IMR-90 (cell line): ENCODE measurements around the gene KRTCAP2. TPM values are rescaled to one million over a fixed set of nuclear protein-coding genes. Genes with fewer than 3 reads are reported as not detected.

Experiments used
- ATAC-seq: fragments of 200-7000 bp; cut with Tn5 transposase; 2 replicates; pipeline ENCODE4 v1.9.1; 2020; ENCODE audit warnings: low read depth, mild to moderate bottlenecking, moderate library complexity
- BruUV-seq: library from RNA; stranded (reverse); fragments of 400-500 nt; replicated peaks from 2 replicates; lab custom pipeline; 2021; lab: Mats Ljungman, UMichigan
- CTCF ChIA-PET: fragments of 300-600 bp; formaldehyde crosslinking; extraction: SDS; loops from one replicate; lab custom pipeline; 2021; ENCODE audit warnings: antibody characterized with exemption; lab: Yijun Ruan, JAX
- POLR2A ChIA-PET: fragments of 300-600 bp; sonication (Branson Sonifier 250); formaldehyde crosslinking; loops from one replicate; lab custom pipeline; 2022; ENCODE audit warnings: antibody characterized with exemption; ENCODE audit not compliant: unreplicated experiment; lab: Charles Lee
- DNase-seq: peaks from one replicate; pipeline ENCODE4 v3.0.0; 2013
- H2AFZ ChIP-seq: replicated peaks from 2 replicates; pipeline ENCODE3; 2013; ENCODE audit warnings: low read length, mild to moderate bottlenecking; ENCODE audit not compliant: poor library complexity
- H2AK5ac ChIP-seq: 2 replicates; pipeline ENCODE4 v1.6.1; 2013; ENCODE audit warnings: low read depth, low read length, inconsistent platforms
- H2AK9ac ChIP-seq: replicated peaks from 2 replicates; pipeline ENCODE3; 2013; ENCODE audit warnings: mild to moderate bottlenecking, low read depth, low read length, moderate library complexity; ENCODE audit not compliant: poor library complexity
- H2BK120ac ChIP-seq: 2 replicates; pipeline ENCODE4 v1.6.1; 2013; ENCODE audit warnings: low read depth, low read length, inconsistent platforms
- H2BK15ac ChIP-seq: 3 replicates; pipeline ENCODE4 v1.6.1; 2013; ENCODE audit warnings: low read depth, low read length, inconsistent platforms
- H2BK20ac ChIP-seq: 2 replicates; pipeline ENCODE4 v1.6.1; 2013; ENCODE audit warnings: low read depth, mild to moderate bottlenecking, inconsistent platforms, low read length, moderate library complexity
- H2BK5ac ChIP-seq: 2 replicates; pipeline ENCODE4 v1.6.1; 2013; ENCODE audit warnings: mild to moderate bottlenecking, low read depth, low read length, inconsistent platforms; ENCODE audit not compliant: poor library complexity, severe bottlenecking
- H3K14ac ChIP-seq: replicated peaks from 2 replicates; pipeline ENCODE4 v1.6.1; 2013; ENCODE audit warnings: low read depth, low read length, inconsistent platforms
- H3K18ac ChIP-seq: 2 replicates; pipeline ENCODE4 v1.6.1; 2013; ENCODE audit warnings: low read depth, low read length, control low read depth
- H3K23ac ChIP-seq: 2 replicates; pipeline ENCODE4 v1.6.1; 2013; ENCODE audit warnings: low read depth, low read length, inconsistent platforms
- H3K27ac ChIP-seq: 2 replicates; pipeline ENCODE4 v1.5.1; 2013; ENCODE audit warnings: mild to moderate bottlenecking, control low read depth, low read length; ENCODE audit not compliant: insufficient read depth
- H3K27me3 ChIP-seq: 2 replicates; pipeline ENCODE4 v1.6.1; 2013; ENCODE audit warnings: low read length; ENCODE audit not compliant: control insufficient read depth, insufficient read depth
- H3K36me3 ChIP-seq: 2 replicates; pipeline ENCODE4 v1.6.1; 2013; ENCODE audit warnings: low read length, mixed read lengths; ENCODE audit not compliant: control insufficient read depth, insufficient read depth
- H3K4ac ChIP-seq: 2 replicates; pipeline ENCODE4 v1.6.1; 2013; ENCODE audit warnings: low read depth, low read length, inconsistent platforms
- H3K4me1 ChIP-seq: 2 replicates; pipeline ENCODE4 v1.6.1; 2013; ENCODE audit warnings: low read length, mixed read lengths; ENCODE audit not compliant: control insufficient read depth, insufficient read depth
- H3K4me2 ChIP-seq: 2 replicates; pipeline ENCODE4 v1.6.1; 2013; ENCODE audit warnings: low read depth, mild to moderate bottlenecking, control low read depth, low read length, moderate library complexity
- H3K4me3 ChIP-seq: 2 replicates; pipeline ENCODE4 v1.5.1; 2013; ENCODE audit warnings: low read depth, mild to moderate bottlenecking, control low read depth, low read length, moderate library complexity; ENCODE audit not compliant: insufficient read depth
- H3K56ac ChIP-seq: 2 replicates; pipeline ENCODE4 v1.6.1; 2013; ENCODE audit warnings: low read length, inconsistent platforms; ENCODE audit not compliant: insufficient read depth; ENCODE audit errors: extremely low read depth
- H3K79me1 ChIP-seq, 2 experiments: 2 replicates each; pipeline ENCODE4 v1.6.1; 2013; ENCODE audit warnings: low read length in 2 of 2, inconsistent platforms in 1 of 2, low read depth in 1 of 2
- H3K9ac ChIP-seq: 2 replicates; pipeline ENCODE4 v1.6.1; 2013; ENCODE audit warnings: low read depth, low read length, control low read depth
- H3K9me1 ChIP-seq: 2 replicates; pipeline ENCODE4 v1.6.1; 2013; ENCODE audit warnings: low read length, inconsistent platforms; ENCODE audit not compliant: insufficient read depth
- H3K9me3 ChIP-seq: 2 replicates; pipeline ENCODE4 v1.6.1; 2013; ENCODE audit warnings: low read length; ENCODE audit not compliant: control insufficient read depth, insufficient read depth
- H4K20me1 ChIP-seq: 2 replicates; pipeline ENCODE4 v1.6.1; 2013; ENCODE audit warnings: low read length, inconsistent platforms; ENCODE audit not compliant: insufficient read depth
- H4K5ac ChIP-seq: 2 replicates; pipeline ENCODE4 v1.6.1; 2013; ENCODE audit warnings: mild to moderate bottlenecking, low read depth, low read length, control low read depth
- H4K8ac ChIP-seq, 2 experiments: 2 replicates each; pipeline ENCODE4 v1.6.1; 2013; ENCODE audit warnings: low read depth in 2 of 2, low read length in 2 of 2, control low read depth in 1 of 2, inconsistent platforms in 1 of 2
- H4K91ac ChIP-seq: 2 replicates; pipeline ENCODE4 v1.6.1; 2013; ENCODE audit warnings: low read depth, low read length, inconsistent platforms; ENCODE audit not compliant: insufficient read depth
- CEBPB ChIP-seq: IDR thresholded peaks from 2 replicates; pipeline ENCODE4 v1.6.1; 2012; ENCODE audit warnings: low read depth, low read length, improper control_type of control experiment
- CHD1 ChIP-seq: IDR thresholded peaks from 2 replicates; pipeline ENCODE4 v1.6.1; 2012; ENCODE audit warnings: low read depth, low read length, improper control_type of control experiment
- FOS ChIP-seq: fragments of 150-350 bp; IDR thresholded peaks from 2 replicates; pipeline ENCODE4 v1.6.1; 2016; ENCODE audit warnings: low read depth, low read length
- MAZ ChIP-seq: IDR thresholded peaks from 2 replicates; pipeline ENCODE4 v1.6.1; 2012; ENCODE audit warnings: low read depth, mild to moderate bottlenecking, low read length, improper control_type of control experiment, moderate library complexity, borderline replicate concordance
- MXI1 ChIP-seq: IDR thresholded peaks from 2 replicates; pipeline ENCODE4 v1.6.1; 2012; ENCODE audit warnings: low read depth, mild to moderate bottlenecking, low read length, moderate library complexity, borderline replicate concordance
- POLR2A ChIP-seq: IDR thresholded peaks from 2 replicates; pipeline ENCODE4 v1.6.1; 2012; ENCODE audit warnings: mild to moderate bottlenecking, low read depth, low read length
- RAD21 ChIP-seq: IDR thresholded peaks from 2 replicates; pipeline ENCODE4 v1.6.1; 2012; ENCODE audit warnings: low read length, improper control_type of control experiment
- RCOR1 ChIP-seq: IDR thresholded peaks from 2 replicates; pipeline ENCODE4 v1.6.1; 2012; ENCODE audit warnings: mild to moderate bottlenecking, low read length, improper control_type of control experiment; ENCODE audit not compliant: insufficient replicate concordance
- RFX5 ChIP-seq: IDR thresholded peaks from 2 replicates; pipeline ENCODE4 v1.8.0; 2012; ENCODE audit warnings: low read depth, mild to moderate bottlenecking, low read length, moderate library complexity
- SMC3 ChIP-seq: fragments of 150-350 bp; IDR thresholded peaks from 2 replicates; pipeline ENCODE4 v1.6.1; 2016; ENCODE audit warnings: low read depth, mild to moderate bottlenecking, antibody characterized with exemption, low read length, moderate library complexity
- WGBS, 2 experiments: methylation state at CpG; one replicate each; pipeline versions ENCODE4 v1.1.5 to v1.1.7; 2013; ENCODE audit warnings: missing lambda C conversion rate in 2 of 2; ENCODE audit not compliant: insufficient read length in 1 of 2; ENCODE audit errors: extremely low coverage in 2 of 2; 5-methylcytosine and 5-hydroxymethylcytosine counted together
- dilution Hi-C: fragments of 300-500 bp; cut with HindIII; formaldehyde crosslinking; loops from one replicate; pipeline ENCODE4 v1.14.3; 2018; ENCODE audit warnings: low sequenced_read_pairs; ENCODE audit not compliant: unreplicated experiment
- in situ Hi-C: fragments of 300-500 bp; cut with MboI; formaldehyde crosslinking; loops from 3 replicates; pipeline ENCODE4 v1.14.3; 2019; ENCODE audit warnings: low sequenced_read_pairs, inconsistent platforms, mixed read lengths
- intact Hi-C: fragments of 100-400 bp; cut with micrococcal nuclease; formaldehyde crosslinking; loops from 2 replicates; pipeline ENCODE4 v1.10.0; 2022
- polyA plus RNA-seq, 3 experiments: library from polyadenylated mRNA; depleted of rRNA; stranded (reverse); fragments of >200 nt; gene quantifications; 2 replicates each; pipeline ENCODE4 v1.2.3, GENCODE V29; 2012; ENCODE audit warnings: low replicate concordance in 1 of 3
- total RNA-seq: library from RNA; depleted of rRNA; stranded (reverse); fragments of >200 nt; gene quantifications from 2 replicates; pipeline ENCODE4 v1.2.3, GENCODE V29; 2012
- TF ChIP-seq, protein P1 (sequence below): conservative IDR thresholded peaks from 2 replicates; pipeline ENCODE4 v1.5.1; 2012; ENCODE audit warnings: mild to moderate bottlenecking, low read depth, low read length, improper control_type of control experiment
- TF ChIP-seq, protein P2 (sequence below): fragments of 150-350 bp; IDR thresholded peaks from 2 replicates; pipeline ENCODE4 v1.6.1; 2017; ENCODE audit warnings: mild to moderate bottlenecking, antibody characterized with exemption, low read length, low read depth

The KRTCAP2 gene
- total and polyA plus RNA-seq, 2 of the 4 experiments (the other 2 are of a cell fraction) = 76.7 to 232 TPM

DNA sequence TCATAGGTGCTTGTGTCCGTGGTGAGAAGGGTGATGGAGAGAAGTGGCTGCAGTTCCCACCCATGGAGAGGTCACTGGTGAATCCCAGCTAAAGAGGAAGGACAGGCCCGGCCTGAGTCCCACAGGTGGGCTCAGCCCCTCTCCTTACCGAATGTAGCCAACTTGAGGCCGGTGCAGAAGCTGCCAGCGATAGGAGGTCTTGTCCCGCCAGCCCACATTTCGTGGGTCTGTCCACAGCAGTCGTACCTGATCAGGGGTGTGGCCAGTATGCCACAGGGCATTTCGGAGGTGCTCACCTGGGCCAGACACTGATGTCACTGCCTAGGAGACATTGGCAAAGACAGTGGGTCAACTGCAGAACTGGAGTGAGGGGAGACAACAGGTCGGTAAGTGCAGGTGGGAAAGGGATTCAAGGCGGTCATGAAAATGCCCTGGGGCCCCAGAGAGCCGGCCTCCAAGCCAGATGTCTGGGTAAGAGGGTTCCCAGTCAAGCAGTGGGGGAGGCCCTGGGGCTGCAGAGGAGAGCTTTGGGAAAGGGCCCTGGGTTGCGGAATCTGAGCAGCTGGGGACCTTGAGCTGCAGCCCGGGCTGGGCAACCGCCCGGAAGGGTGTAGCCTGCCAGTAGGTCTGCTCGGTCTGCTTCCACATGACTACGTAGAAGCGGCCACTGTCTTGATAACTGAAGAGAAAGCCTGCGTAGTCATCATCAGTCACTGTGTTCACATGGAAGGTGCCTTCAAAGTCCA, 24.0 kb upstream of the KRTCAP2 start:
- BruUV-seq = no TSS peak
- Histone ChIP-seq H2AK5ac (no peak overlapping the region), H2BK20ac (no peak overlapping the region), H3K56ac (no peak overlapping the region), H2BK120ac (no peak overlapping the region), H2BK5ac (no peak overlapping the region), H3K27me3 (no peaks in the 10 kb centered on the region), H3K9ac (no peak overlapping the region), H3K4ac (no peak overlapping the region), H2BK15ac (no peak overlapping the region), H2AK9ac (no peak overlapping the region), H3K36me3 (peaks cover 28% of the 10 kb centered on the region), H4K20me1 (no peaks in the 10 kb centered on the region), H3K23ac (no peak overlapping the region), H3K4me3 (no peak overlapping the region), H3K27ac (no peak overlapping the region), H3K4me2 (no peak overlapping the region), H3K18ac (no peak overlapping the region), H4K91ac (no peak overlapping the region), H3K9me3 (no peaks in the 10 kb centered on the region), H3K14ac (no peak overlapping the region), H3K4me1 (peaks cover 17% of the 10 kb centered on the region), H3K79me1 (peaks cover 13 to 30% of the 10 kb centered on the region in 2 experiments; a peak in 3 of 4 replicates), H4K5ac (no peak overlapping the region), H4K8ac (no peak overlapping the region), H2AFZ (no peak overlapping the region), H3K9me1 (peaks cover 19% of the 10 kb centered on the region)
- ChIA-PET POLR2A (no interaction called here), CTCF (no interaction called here)
- in situ Hi-C loops (no loop called here), dilution Hi-C loops (no loop called here), intact Hi-C loops (no loop called here)
- no peak for TF ChIP-seq SMC3
- TF ChIP-seq RAD21 = no peak
- no peak for TF ChIP-seq MAZ
- TF ChIP-seq RFX5 = no peak
- TF ChIP-seq FOS = no peak
- TF ChIP-seq, protein P1, sequence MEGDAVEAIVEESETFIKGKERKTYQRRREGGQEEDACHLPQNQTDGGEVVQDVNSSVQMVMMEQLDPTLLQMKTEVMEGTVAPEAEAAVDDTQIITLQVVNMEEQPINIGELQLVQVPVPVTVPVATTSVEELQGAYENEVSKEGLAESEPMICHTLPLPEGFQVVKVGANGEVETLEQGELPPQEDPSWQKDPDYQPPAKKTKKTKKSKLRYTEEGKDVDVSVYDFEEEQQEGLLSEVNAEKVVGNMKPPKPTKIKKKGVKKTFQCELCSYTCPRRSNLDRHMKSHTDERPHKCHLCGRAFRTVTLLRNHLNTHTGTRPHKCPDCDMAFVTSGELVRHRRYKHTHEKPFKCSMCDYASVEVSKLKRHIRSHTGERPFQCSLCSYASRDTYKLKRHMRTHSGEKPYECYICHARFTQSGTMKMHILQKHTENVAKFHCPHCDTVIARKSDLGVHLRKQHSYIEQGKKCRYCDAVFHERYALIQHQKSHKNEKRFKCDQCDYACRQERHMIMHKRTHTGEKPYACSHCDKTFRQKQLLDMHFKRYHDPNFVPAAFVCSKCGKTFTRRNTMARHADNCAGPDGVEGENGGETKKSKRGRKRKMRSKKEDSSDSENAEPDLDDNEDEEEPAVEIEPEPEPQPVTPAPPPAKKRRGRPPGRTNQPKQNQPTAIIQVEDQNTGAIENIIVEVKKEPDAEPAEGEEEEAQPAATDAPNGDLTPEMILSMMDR = no peak
- no peak for TF ChIP-seq MXI1
- TF ChIP-seq CHD1 = no peak
- no peak for TF ChIP-seq CEBPB
- no peak for TF ChIP-seq POLR2A
- TF ChIP-seq RCOR1 = no peak
- TF ChIP-seq, protein P2, sequence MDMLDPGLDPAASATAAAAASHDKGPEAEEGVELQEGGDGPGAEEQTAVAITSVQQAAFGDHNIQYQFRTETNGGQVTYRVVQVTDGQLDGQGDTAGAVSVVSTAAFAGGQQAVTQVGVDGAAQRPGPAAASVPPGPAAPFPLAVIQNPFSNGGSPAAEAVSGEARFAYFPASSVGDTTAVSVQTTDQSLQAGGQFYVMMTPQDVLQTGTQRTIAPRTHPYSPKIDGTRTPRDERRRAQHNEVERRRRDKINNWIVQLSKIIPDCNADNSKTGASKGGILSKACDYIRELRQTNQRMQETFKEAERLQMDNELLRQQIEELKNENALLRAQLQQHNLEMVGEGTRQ = no peak
- ATAC-seq = no peak
- no peak for DNase-seq
- 96% methylated on average over 16 of the region's 20 CpGs; no CpG with 5 or more reads in 1 of the 2 experiments for WGBS, 2 experiments
